ENCODE data around the gene ARFRP1. TPM values are rescaled to one million over a fixed set of nuclear protein-coding genes. Genes with fewer than 3 reads are reported as not detected.

ARFRP1 gene
- total and polyA plus RNA-seq, 2 of the 4 experiments (the other 2 are of a cell fraction): 25.3 to 36.6 TPM

- Histone ChIP-seq H2BK120ac (ENCODE audit: low read depth, low read length) (no peak overlapping the region), H4K8ac (ENCODE audit: low read depth in 2 of 2, low read length in 2 of 2) (no peak overlapping the region), H4K20me1 (ENCODE audit: insufficient read depth, low read length) (no peaks in the 10 kb centered on the region; the same call in 1 of the 2 replicates), H3K9me1 (ENCODE audit: insufficient read depth, low read length) (no peaks in the 10 kb centered on the region), H4K5ac (ENCODE audit: low read depth, low read length) (no peak overlapping the region), H3K23ac (ENCODE audit: low read depth, low read length) (no peak overlapping the region), H3K36me3 (ENCODE audit: control insufficient read depth, insufficient read depth, low read length) (peaks cover 17% of the 10 kb centered on the region; the same call in 1 of the 2 replicates), H3K14ac (replicated peaks; ENCODE audit: low read depth, low read length) (no peak overlapping the region), H3K27ac (ENCODE audit: insufficient read depth, low read length) (no peak overlapping the region), H4K91ac (ENCODE audit: insufficient read depth, low read depth, low read length) (no peak overlapping the region), H3K4me3 (ENCODE audit: insufficient read depth, low read depth, low read length) (no peak overlapping the region), H3K9ac (ENCODE audit: low read depth, low read length) (no peak overlapping the region), H2BK20ac (ENCODE audit: low read depth, low read length) (no peak overlapping the region), H2AFZ (replicated peaks; ENCODE audit: low read length, poor library complexity) (no peak overlapping the region), H3K9me3 (ENCODE audit: control insufficient read depth, insufficient read depth, low read length) (no peaks in the 10 kb centered on the region), H2BK5ac (ENCODE audit: low read depth, low read length, poor library complexity, severe bottlenecking) (no peak overlapping the region), H2AK5ac (ENCODE audit: low read depth, low read length) (no peak overlapping the region), H3K4ac (ENCODE audit: low read depth, low read length) (no peak overlapping the region), H2AK9ac (replicated peaks; ENCODE audit: low read depth, low read length, poor library complexity) (no peak overlapping the region), H3K18ac (ENCODE audit: low read depth, low read length) (no peak overlapping the region), H3K4me2 (ENCODE audit: low read depth, low read length) (no peak overlapping the region), H3K27me3 (ENCODE audit: control insufficient read depth, insufficient read depth, low read length) (no peaks in the 10 kb centered on the region), H3K4me1 (ENCODE audit: control insufficient read depth, insufficient read depth, low read length) (no peaks in the 10 kb centered on the region), H3K56ac (ENCODE audit: extremely low read depth, insufficient read depth, low read length) (no peak overlapping the region), H2BK15ac (ENCODE audit: low read depth, low read length) (no peak overlapping the region), H3K79me1 (ENCODE audit: low read depth in 1 of 2, low read length in 2 of 2) (no peaks in the 10 kb centered on the region; a peak in 1 of 4 replicates)
- ATAC-seq (ENCODE audit: low read depth) (no peak), DNase-seq (no peak)
- 83% methylated on average over 6 of the region's 13 CpGs; no CpG with 5 or more reads in 1 of the 2 experiments for WGBS, 2 experiments (ENCODE audit: extremely low coverage in 2 of 2, insufficient read length in 1 of 2)
- ChIA-PET POLR2A (ENCODE audit: unreplicated experiment) (no interaction called here), CTCF (no interaction called here)
- intact Hi-C loops (cut with micrococcal nuclease): no loop called here
- BruUV-seq (replicated peaks): no TSS peak
- dilution Hi-C loops (cut with HindIII; ENCODE audit: low sequenced_read_pairs, unreplicated experiment): no loop called here
- TF ChIP-seq POLR2A (IDR thresholded peaks at IDR 0.05; ENCODE audit: low read depth, low read length) (no peak), RCOR1 (IDR thresholded peaks at IDR 0.05; ENCODE audit: insufficient replicate concordance, low read length) (no peak), CTCF (conservative IDR thresholded peaks at IDR 0.05; ENCODE audit: low read depth, low read length) (no peak), ELK1 (IDR thresholded peaks at IDR 0.05; ENCODE audit: borderline replicate concordance, low read depth, low read length) (no peak), CHD1 (IDR thresholded peaks at IDR 0.05; ENCODE audit: low read depth, low read length) (no peak), MAZ (IDR thresholded peaks at IDR 0.05; ENCODE audit: borderline replicate concordance, low read depth, low read length) (no peak), FOS (IDR thresholded peaks at IDR 0.05; ENCODE audit: low read depth, low read length) (no peak), NFE2L2 (IDR thresholded peaks at IDR 0.05; ENCODE audit: low read depth, low read length) (no peak), RAD21 (IDR thresholded peaks at IDR 0.05; ENCODE audit: low read length) (no peak), USF2 (IDR thresholded peaks at IDR 0.05; ENCODE audit: low read depth, low read length) (no peak)
- in situ Hi-C loops (cut with MboI; ENCODE audit: low sequenced_read_pairs): no loop called here
Observed at GRCh38 chr20:63747622-63748069, 39.9 kb upstream of the ARFRP1 start.
